K562 (cell line): Measurements from ENCODE around the gene IGDCC3.

ENCODE experiments used
- MYC ChIP-seq, 2 experiments: fragments of 250-450 bp in 1 of 2; sonication (Bioruptor Pico) in 1 of 2; IDR thresholded peaks; 2 replicates each; pipeline versions ENCODE4 v1.5.1 to v1.6.1; 2012 to 2021; ENCODE audit warnings: low read depth in 2 of 2, borderline replicate concordance in 1 of 2, improper control_type of control experiment in 1 of 2, low read length in 1 of 2, mild to moderate bottlenecking in 1 of 2, moderate library complexity in 1 of 2
- SLC30A9 ChIP-seq: fragments of 250-450 bp; sonication (Bioruptor Pico); IDR thresholded peaks from 2 replicates; pipeline ENCODE4 v1.8.0; 2022; ENCODE audit warnings: mild to moderate bottlenecking, moderate library complexity
- SMARCB1 ChIP-seq: IDR thresholded peaks from 2 replicates; pipeline ENCODE4 v1.6.1; 2011; ENCODE audit warnings: improper control_type of control experiment, low read depth; ENCODE audit not compliant: insufficient read length
- ZNF445 ChIP-seq: fragments of 250-450 bp; sonication (Bioruptor Pico); IDR thresholded peaks from 2 replicates; pipeline ENCODE4 v1.4.0; 2020; ENCODE audit warnings: low read depth, mild to moderate bottlenecking, moderate library complexity

- TF ChIP-seq ZNF445 (CRISPR knock-in tag) (no peak), MYC (IDR thresholded peaks at IDR 0.05; ENCODE audit: low read depth, low read length) (no peak), MYC (CRISPR knock-in tag; IDR thresholded peaks at IDR 0.05; ENCODE audit: borderline replicate concordance, low read depth) (no peak), SLC30A9 (CRISPR knock-in tag) (no peak), SMARCB1 (no peak)
Measured at GRCh38 chr15:65305776-65306175, 72.0 kb downstream of the IGDCC3 start.
